ENCODE data around the gene USP3. TPM values are rescaled to one million over a fixed set of nuclear protein-coding genes. Genes with fewer than 3 reads are reported as not detected.

USP3 gene
- total RNA-seq, 4 donors from 2014 or later, result 56.1 to 93.0 (median 73.7) TPM

GRCh38 chr15:63491979-63492378 is 12.4 kb upstream of the USP3 start:
- H3K27ac ChIP-seq, result peak overlapping the region; percentile 17 to 46 (median 36)
- no peak for DNase-seq
- H3K9me3 ChIP-seq, result no peaks in the 10 kb centered on the region
- no peaks in the 10 kb centered on the region for H3K27me3 ChIP-seq
- H3K4me3 ChIP-seq, result no peak overlapping the region
- peaks cover 4 to 35% (median 12%) of the 10 kb centered on the region in 4 donors for H3K4me1 ChIP-seq
- intact Hi-C loops (cut with DNase I; ENCODE audit: low total_unique reads), result no loop called here
- TF ChIP-seq POLR2A (IDR thresholded peaks at IDR 0.05) (no peak), EP300 (IDR thresholded peaks at IDR 0.05; ENCODE audit: low read depth) (no peak), CTCF (IDR thresholded peaks at IDR 0.05) (no peak), POLR2AphosphoS5 (IDR thresholded peaks at IDR 0.05) (no peak)
- 60 to 88% methylated on average over 2 to 6 of the region's 6 CpGs for WGBS, 2 donors (ENCODE audit: low coverage in 1 of 2)
- in situ Hi-C loops (cut with MboI; ENCODE audit: low pct_ligation_motif_present in 1 of 4, low pct_unique_long_range_greater_than_20kb in 1 of 4, low sequenced_read_pairs in 3 of 4), result loop anchor here in 1 of 4 donors (10.0 kb wide), 1 partner anchor 113 kb away; no protein-coding TSS in a partner anchor
- H3K36me3 ChIP-seq, result no peaks in the 10 kb centered on the region

- WGBS, 2 donors (ENCODE audit: low coverage in 1 of 2), result 75 to 93% methylated on average over 6 to 8 of the region's 8 CpGs
- intact Hi-C loops (cut with DNase I; ENCODE audit: low total_unique reads), result no loop called here
- no peak for DNase-seq
- Histone ChIP-seq H3K27me3 (no peaks in the 10 kb centered on the region), H3K9me3 (no peaks in the 10 kb centered on the region), H3K27ac (peak overlapping the region; percentile 17 to 46 (median 36)), H3K4me3 (no peak overlapping the region), H3K36me3 (no peaks in the 10 kb centered on the region), H3K4me1 (peaks cover 4 to 30% (median 9%) of the 10 kb centered on the region in 4 donors)
- in situ Hi-C loops (cut with MboI; ENCODE audit: low pct_ligation_motif_present in 1 of 4, low pct_unique_long_range_greater_than_20kb in 1 of 4, low sequenced_read_pairs in 3 of 4), result loop anchor here in 1 of 4 donors (10.0 kb wide), 1 partner anchor 112 kb away; no protein-coding TSS in a partner anchor
- TF ChIP-seq POLR2A (IDR thresholded peaks at IDR 0.05) (no peak), EP300 (IDR thresholded peaks at IDR 0.05; ENCODE audit: low read depth) (no peak), POLR2AphosphoS5 (IDR thresholded peaks at IDR 0.05) (no peak), CTCF (IDR thresholded peaks at IDR 0.05) (no peak)
Measured at GRCh38 chr15:63492541-63493077, 11.8 kb upstream of the USP3 start.

- TF ChIP-seq POLR2AphosphoS5 (IDR thresholded peaks at IDR 0.05), result no peak
- no peak for TF ChIP-seq POLR2A (IDR thresholded peaks at IDR 0.05)
- TF ChIP-seq CTCF (IDR thresholded peaks at IDR 0.05), result no peak
- no peak for TF ChIP-seq EP300 (IDR thresholded peaks at IDR 0.05; ENCODE audit: low read depth)
- in situ Hi-C loops (cut with MboI; ENCODE audit: low pct_ligation_motif_present in 1 of 4, low pct_unique_long_range_greater_than_20kb in 1 of 4, low sequenced_read_pairs in 3 of 4) (loop anchor here in 1 of 4 donors (10.0 kb wide), 1 partner anchor 111 kb away; no protein-coding TSS in a partner anchor), intact Hi-C loops (cut with DNase I; ENCODE audit: low total_unique reads) (no loop called here)
- no peak overlapping the region for H3K4me3 ChIP-seq
- no peaks in the 10 kb centered on the region for H3K9me3 ChIP-seq
- WGBS, 2 donors (ENCODE audit: low coverage in 1 of 2), result 88% methylated on average over 2 of the region's 2 CpGs; no CpG with 5 or more reads in 1 of the 2 donors
- no peak for DNase-seq
- H3K36me3 ChIP-seq, result no peaks in the 10 kb centered on the region
- no peaks in the 10 kb centered on the region for H3K27me3 ChIP-seq
- peaks cover 4 to 34% (median 8%) of the 10 kb centered on the region in 4 donors for H3K4me1 ChIP-seq
- no peak overlapping the region for H3K27ac ChIP-seq
Measured at GRCh38 chr15:63493436-63493835, 11.0 kb upstream of the USP3 start.

- no peaks in the 10 kb centered on the region for H3K36me3 ChIP-seq
- no peak overlapping the region for H3K4me3 ChIP-seq
- TF ChIP-seq POLR2A (IDR thresholded peaks at IDR 0.05) (no peak), POLR2AphosphoS5 (IDR thresholded peaks at IDR 0.05) (no peak), CTCF (IDR thresholded peaks at IDR 0.05) (no peak), EP300 (IDR thresholded peaks at IDR 0.05; ENCODE audit: low read depth) (no peak)
- WGBS, 2 donors (ENCODE audit: low coverage in 1 of 2), result 79 to 88% methylated on average over 4 of the region's 4 CpGs
- DNase-seq, result no peak
- intact Hi-C loops (cut with DNase I; ENCODE audit: low total_unique reads) (no loop called here), in situ Hi-C loops (cut with MboI; ENCODE audit: low pct_ligation_motif_present in 1 of 4, low pct_unique_long_range_greater_than_20kb in 1 of 4, low sequenced_read_pairs in 3 of 4) (loop anchor here in 1 of 4 donors (10.0 kb wide), 1 partner anchor 110 kb away; no protein-coding TSS in a partner anchor)
- no peak overlapping the region for H3K27ac ChIP-seq
- H3K4me1 ChIP-seq, result peaks cover 4 to 39% (median 8%) of the 10 kb centered on the region in 4 donors
- H3K9me3 ChIP-seq, result no peaks in the 10 kb centered on the region
- no peaks in the 10 kb centered on the region for H3K27me3 ChIP-seq
Measured at GRCh38 chr15:63494408-63494807, 10.0 kb upstream of the USP3 start.

All from transverse colon (tissue), 4 donors.